Measurements from ENCODE around the gene WDR88. TPM values are rescaled to one million over a fixed set of nuclear protein-coding genes. Genes with fewer than 3 reads are reported as not detected.

Gene WDR88
- total RNA-seq, 3 donors from 2014 or later: not detected

- peak overlapping the region; percentile 95 for H3K27ac ChIP-seq
- no peaks in the 10 kb centered on the region for H3K27me3 ChIP-seq
- DNase-seq (ENCODE audit: low spot score in 2 of 2): peak in 1 of 2 donors; percentile 22
- H3K9me3 ChIP-seq: no peaks in the 10 kb centered on the region
- peaks cover 0 to 7% of the 10 kb centered on the region in 2 donors for H3K4me1 ChIP-seq
- peak overlapping the region; percentile 65 to 89 (median 85) for H3K4me3 ChIP-seq
- TF ChIP-seq POLR2A (IDR thresholded peaks at IDR 0.05): no peak
- no peak for TF ChIP-seq CTCF (IDR thresholded peaks at IDR 0.05)
- no peak for TF ChIP-seq POLR2AphosphoS5 (IDR thresholded peaks at IDR 0.05)
- intact Hi-C loops (cut with DNase I; ENCODE audit: low total_unique reads): loop anchor here (10.0 kb wide), 1 partner anchor 1839 kb away; no protein-coding TSS in a partner anchor
- H3K36me3 ChIP-seq: no peaks in the 10 kb centered on the region
These were observed 44.2 kb downstream of the WDR88 start for GRCh38 chr19:33175886-33176669.

GRCh38 chr19:33176670-33177416 lies 44.9 kb downstream of the WDR88 start:
- peak; percentile 69 for TF ChIP-seq POLR2A (IDR thresholded peaks at IDR 0.05)
- TF ChIP-seq CTCF (IDR thresholded peaks at IDR 0.05): peak in 2 of 3 donors; percentile 5 to 23
- peak; percentile 71 to 90 (median 76) for TF ChIP-seq POLR2AphosphoS5 (IDR thresholded peaks at IDR 0.05)
- peaks cover 0 to 7% of the 10 kb centered on the region in 2 donors for H3K4me1 ChIP-seq
- H3K9me3 ChIP-seq: no peaks in the 10 kb centered on the region
- H3K36me3 ChIP-seq: no peaks in the 10 kb centered on the region
- no peaks in the 10 kb centered on the region for H3K27me3 ChIP-seq
- peak; percentile 95 to 98 for DNase-seq (ENCODE audit: low spot score in 2 of 2)
- peak overlapping the region; percentile 65 to 89 (median 85) for H3K4me3 ChIP-seq
- intact Hi-C loops (cut with DNase I; ENCODE audit: low total_unique reads): loop anchor here (10.0 kb wide), 1 partner anchor 1838 kb away; no protein-coding TSS in a partner anchor
- peak overlapping the region; percentile 95 for H3K27ac ChIP-seq

GRCh38 chr19:33177417-33177979 lies 45.6 kb downstream of the WDR88 start:
- intact Hi-C loops (cut with DNase I; ENCODE audit: low total_unique reads): loop anchor here (10.0 kb wide), 1 partner anchor 1837 kb away; no protein-coding TSS in a partner anchor
- DNase-seq (ENCODE audit: low spot score in 2 of 2): peak in 1 of 2 donors; percentile 70

GRCh38 chr19:33186431-33187182 lies 54.7 kb downstream of the WDR88 start:
- Histone ChIP-seq H3K27ac (no peak overlapping the region), H3K4me1 (no peaks in the 10 kb centered on the region), H3K9me3 (no peaks in the 10 kb centered on the region), H3K27me3 (no peaks in the 10 kb centered on the region), H3K36me3 (no peaks in the 10 kb centered on the region), H3K4me3 (no peak overlapping the region)
- intact Hi-C loops (cut with DNase I; ENCODE audit: low total_unique reads): no loop called here
- TF ChIP-seq CTCF (IDR thresholded peaks at IDR 0.05): no peak
- no peak for TF ChIP-seq POLR2A (IDR thresholded peaks at IDR 0.05)
- no peak for TF ChIP-seq POLR2AphosphoS5 (IDR thresholded peaks at IDR 0.05)
- DNase-seq (ENCODE audit: low spot score in 2 of 2): no peak

More at GRCh38 chr19:33177417-33177979, 45.6 kb downstream of the WDR88 start:
- Histone ChIP-seq H3K9me3 (no peaks in the 10 kb centered on the region), H3K27ac (peak overlapping the region; percentile 95), H3K36me3 (no peaks in the 10 kb centered on the region), H3K4me3 (peak overlapping the region; percentile 65 to 89 (median 85)), H3K27me3 (no peaks in the 10 kb centered on the region), H3K4me1 (peaks cover 0 to 7% of the 10 kb centered on the region in 2 donors)
- TF ChIP-seq POLR2AphosphoS5 (IDR thresholded peaks at IDR 0.05) (no peak), POLR2A (IDR thresholded peaks at IDR 0.05) (no peak), CTCF (IDR thresholded peaks at IDR 0.05) (peak in 2 of 3 donors; percentile 46 to 47)
